Transverse colon (tissue), 4 donors: ENCODE data around the gene CGNL1. TPM values are rescaled to one million over a fixed set of nuclear protein-coding genes. Genes with fewer than 3 reads are reported as not detected.

Experiments used
- DNase-seq: peaks from one replicate; pipeline ENCODE4 v3.0.0-alpha.2; 2019
- H3K27ac ChIP-seq, 4 donors: fragments of 200-600 bp; sonication (generic); 2 replicates each; pipeline ENCODE4 v1.5.1; 2016 to 2018; ENCODE audit warnings: inconsistent platforms in 4 of 4
- H3K27me3 ChIP-seq: fragments of 200-600 bp; sonication (generic); 2 replicates; pipeline ENCODE4 v1.5.1; 2017; ENCODE audit warnings: inconsistent platforms
- H3K36me3 ChIP-seq, 4 donors: fragments of 200-600 bp; sonication (generic); 2 replicates each; pipeline ENCODE4 v1.5.1; 2017 to 2019; ENCODE audit warnings: inconsistent platforms in 4 of 4
- H3K4me1 ChIP-seq, 4 donors: fragments of 200-600 bp; sonication (generic); 2 replicates each; pipeline ENCODE4 v1.5.1; 2017 to 2020; ENCODE audit warnings: inconsistent platforms in 4 of 4
- H3K4me3 ChIP-seq, 4 donors: fragments of 200-600 bp; sonication (generic); 1 replicate in 1 of 4; 2 replicates in 3 of 4; pipeline versions ENCODE4 v1.5.1 to v1.6.1; 2017 to 2019; ENCODE audit warnings: inconsistent platforms in 4 of 4
- H3K9me3 ChIP-seq, 2 donors: fragments of 200-600 bp; sonication (generic); 2 replicates each; pipeline ENCODE4 v1.5.1; 2017 to 2019; ENCODE audit warnings: inconsistent platforms in 2 of 2
- CTCF ChIP-seq, 5 experiments: fragments of 200-600 bp in 3 of 5; fragments of 450-650 bp in 2 of 5; sonication (generic) in 3 of 5; IDR thresholded peaks; 1 replicate in 2 of 5; 2 replicates in 3 of 5; pipeline ENCODE4 v1.5.1; 2016 to 2017; ENCODE audit warnings: antibody characterized with exemption in 5 of 5, inconsistent platforms in 3 of 5, mild to moderate bottlenecking in 2 of 5, moderate library complexity in 1 of 5
- EP300 ChIP-seq: sonication (generic); formaldehyde crosslinking; IDR thresholded peaks from one replicate; pipeline ENCODE4 v1.6.1; 2017; ENCODE audit warnings: antibody characterized with exemption, low read depth
- POLR2A ChIP-seq: fragments of 450-650 bp; IDR thresholded peaks from one replicate; pipeline ENCODE4 v1.6.1; 2016; ENCODE audit warnings: antibody characterized with exemption, mild to moderate bottlenecking, moderate library complexity
- POLR2AphosphoS5 ChIP-seq, 3 donors: sonication (generic); formaldehyde crosslinking; IDR thresholded peaks; one replicate each; pipeline ENCODE4 v1.6.1; 2016; ENCODE audit warnings: antibody characterized with exemption in 3 of 3
- WGBS, 2 donors: methylation state at CpG; one replicate each; pipeline ENCODE4 v1.1.5; 2018; ENCODE audit warnings: low coverage in 1 of 2; 5-methylcytosine and 5-hydroxymethylcytosine counted together
- in situ Hi-C, 4 donors: fragments of 200-750 bp; cut with MboI; loops; one replicate each; pipeline versions ENCODE4 v1.15.0 to v1.15.1; 2017; ENCODE audit warnings: low sequenced_read_pairs in 3 of 4, low pct_ligation_motif_present in 1 of 4, low pct_unique_long_range_greater_than_20kb in 1 of 4
- intact Hi-C: fragments of 100-400 bp; cut with DNase I; formaldehyde crosslinking; loops from one replicate; pipeline ENCODE4 v1.15.1; 2023; ENCODE audit warnings: low total_unique reads
- total RNA-seq, 4 donors: library from RNA; depleted of rRNA; stranded (reverse); fragments of >200 nt; gene quantifications; one replicate each; pipeline ENCODE4 v1.1.0, GENCODE V29; 2016

Gene CGNL1
- total RNA-seq, 4 donors from 2014 or later = 1.1 to 2.2 (median 1.8) TPM

GRCh38 chr15:57565311-57565710 lies 189.0 kb downstream of the CGNL1 start:
- no peaks in the 10 kb centered on the region for H3K9me3 ChIP-seq
- H3K4me3 ChIP-seq = no peak overlapping the region
- no peaks in the 10 kb centered on the region for H3K27me3 ChIP-seq
- peak overlapping the region; percentile 74 to 80 (median 78) for H3K27ac ChIP-seq
- 19 to 48% methylated on average over 4 to 10 of the region's 10 CpGs for WGBS, 2 donors
- intact Hi-C loops (no loop called here), in situ Hi-C loops (loop anchor here in 3 of 4 donors (10.0 to 25.0 kb wide), 3 partner anchors 49 to 299 kb away; no protein-coding TSS in a partner anchor)
- H3K36me3 ChIP-seq = no peaks in the 10 kb centered on the region
- peaks cover 18 to 44% (median 26%) of the 10 kb centered on the region in 4 donors for H3K4me1 ChIP-seq
- peak; percentile 66 for DNase-seq
- TF ChIP-seq CTCF (IDR thresholded peaks at IDR 0.05) (no peak), POLR2A (no peak), EP300 (no peak), POLR2AphosphoS5 (IDR thresholded peaks at IDR 0.05) (no peak)

- TF ChIP-seq POLR2AphosphoS5 (IDR thresholded peaks at IDR 0.05) (peak; percentile 36 to 76 (median 68)), POLR2A (no peak), EP300 (peak; percentile 57), CTCF (IDR thresholded peaks at IDR 0.05) (no peak)
- H3K4me1 ChIP-seq = peaks cover 17 to 32% (median 21%) of the 10 kb centered on the region in 4 donors
- peak; percentile 82 for DNase-seq
- WGBS, 2 donors = 42 to 60% methylated on average over 2 to 4 of the region's 4 CpGs
- intact Hi-C loops = no loop called here
- in situ Hi-C loops = loop anchor here in 3 of 4 donors (10.0 to 25.0 kb wide), 3 partner anchors 48 to 298 kb away; no protein-coding TSS in a partner anchor
- H3K36me3 ChIP-seq = no peaks in the 10 kb centered on the region
- no peaks in the 10 kb centered on the region for H3K27me3 ChIP-seq
- H3K27ac ChIP-seq = peak overlapping the region; percentile 74 to 80 (median 78)
- no peak overlapping the region for H3K4me3 ChIP-seq
- H3K9me3 ChIP-seq = no peaks in the 10 kb centered on the region
Measured at GRCh38 chr15:57566834-57567233, 190.5 kb downstream of the CGNL1 start.

GRCh38 chr15:57567891-57568290 lies 191.6 kb downstream of the CGNL1 start:
- no peak for DNase-seq
- H3K27ac ChIP-seq = peak overlapping the region in 3 of 4 donors; percentile 74 to 80 (median 78)
- TF ChIP-seq POLR2A = no peak
- no peak for TF ChIP-seq EP300
- no peak for TF ChIP-seq CTCF (IDR thresholded peaks at IDR 0.05)
- no peak for TF ChIP-seq POLR2AphosphoS5 (IDR thresholded peaks at IDR 0.05)
- H3K27me3 ChIP-seq = no peaks in the 10 kb centered on the region
- H3K36me3 ChIP-seq = no peaks in the 10 kb centered on the region
- peaks cover 17 to 32% (median 21%) of the 10 kb centered on the region in 4 donors for H3K4me1 ChIP-seq
- 78 to 87% methylated on average over 3 of the region's 3 CpGs for WGBS, 2 donors
- intact Hi-C loops (no loop called here), in situ Hi-C loops (loop anchor here in 3 of 4 donors (10.0 to 25.0 kb wide), 3 partner anchors 47 to 297 kb away; no protein-coding TSS in a partner anchor)
- no peak overlapping the region for H3K4me3 ChIP-seq
- H3K9me3 ChIP-seq = no peaks in the 10 kb centered on the region

- no peaks in the 10 kb centered on the region for H3K27me3 ChIP-seq
- peaks cover 17 to 32% (median 21%) of the 10 kb centered on the region in 4 donors for H3K4me1 ChIP-seq
- in situ Hi-C loops (loop anchor here in 3 of 4 donors (10.0 to 25.0 kb wide), 3 partner anchors 47 to 297 kb away; no protein-coding TSS in a partner anchor), intact Hi-C loops (no loop called here)
- peak overlapping the region in 2 of 4 donors; percentile 78 to 80 for H3K27ac ChIP-seq
- WGBS, 2 donors = 76 to 79% methylated on average over 2 of the region's 2 CpGs
- no peak for TF ChIP-seq POLR2A
- no peak for TF ChIP-seq POLR2AphosphoS5 (IDR thresholded peaks at IDR 0.05)
- TF ChIP-seq EP300 = no peak
- TF ChIP-seq CTCF (IDR thresholded peaks at IDR 0.05) = no peak
- H3K9me3 ChIP-seq = no peaks in the 10 kb centered on the region
- DNase-seq = no peak
- no peak overlapping the region for H3K4me3 ChIP-seq
- no peaks in the 10 kb centered on the region for H3K36me3 ChIP-seq
Measured at GRCh38 chr15:57568299-57568698, 192.0 kb downstream of the CGNL1 start.
